HFFc6 (cell line): ENCODE data around the gene LMBR1L. TPM values are rescaled to one million over a fixed set of nuclear protein-coding genes. Genes with fewer than 3 reads are reported as not detected.

Experiments used
- DNase-seq: peaks from one replicate; pipeline ENCODE4 v3.0.0-alpha.2; 2018
- H3K27ac Mint-ChIP-seq: 2 replicates; pipeline ENCODE4 v1.8.0; 2020; ENCODE audit warnings: mild to moderate bottlenecking, mixed read lengths
- H3K27me3 Mint-ChIP-seq: 2 replicates; pipeline ENCODE4 v1.8.0; 2021; ENCODE audit warnings: mild to moderate bottlenecking, moderate library complexity, mixed read lengths; ENCODE audit not compliant: insufficient read depth
- H3K36me3 Mint-ChIP-seq: 2 replicates; pipeline ENCODE4 v1.8.0; 2021; ENCODE audit warnings: low read depth, mixed read lengths
- H3K4me1 Mint-ChIP-seq: 2 replicates; pipeline ENCODE4 v1.8.0; 2020; ENCODE audit warnings: low read depth, mixed read lengths
- H3K4me3 Mint-ChIP-seq: 2 replicates; pipeline ENCODE4 v1.8.0; 2020; ENCODE audit warnings: mild to moderate bottlenecking, moderate library complexity, mixed read lengths
- H3K9me3 Mint-ChIP-seq: 2 replicates; pipeline ENCODE4 v1.8.0; 2020; ENCODE audit warnings: mild to moderate bottlenecking, mixed read lengths
- CTCF ChIP-seq: fragments of 200-600 bp; sonication (generic); IDR thresholded peaks from 2 replicates; pipeline ENCODE4 v1.5.0; 2021; ENCODE audit warnings: antibody characterized with exemption, mild to moderate bottlenecking
- total RNA-seq, 6 experiments: library from RNA; stranded (reverse); fragmentation: NEBNext Ultra II Directional; extraction: Animal tissue kit (Norgen Biotek cat#: 25700); gene quantifications; 2 replicates in 1 of 6; 3 replicates in 5 of 6; pipeline ENCODE4 v1.2.3, GENCODE V29; 2021

Gene LMBR1L
- total RNA-seq, 6 experiments from 2014 or later, result 23.0 to 31.0 (median 26.2) TPM

- Mint-ChIP-seq H3K9me3 (no peaks in the 10 kb centered on the region), H3K27ac (peak overlapping the region; percentile 80), H3K4me1 (peaks cover 33% of the 10 kb centered on the region), H3K27me3 (no peaks in the 10 kb centered on the region), H3K4me3 (no peak overlapping the region), H3K36me3 (peaks cover 52% of the 10 kb centered on the region)
- DNase-seq, result no peak
- TF ChIP-seq CTCF, result no peak
Measured at GRCh38 chr12:49050507-49051372, 59.9 kb downstream of the LMBR1L start.

GRCh38 chr12:49049566-49050224 is 61.0 kb downstream of the LMBR1L start:
- H3K27me3 Mint-ChIP-seq, result no peaks in the 10 kb centered on the region
- H3K9me3 Mint-ChIP-seq, result no peaks in the 10 kb centered on the region
- H3K4me3 Mint-ChIP-seq, result peak overlapping the region; percentile 52; the same call in 1 of the 2 replicates
- peaks cover 50% of the 10 kb centered on the region for H3K36me3 Mint-ChIP-seq
- DNase-seq, result peak; percentile 47
- H3K4me1 Mint-ChIP-seq, result peaks cover 23% of the 10 kb centered on the region
- H3K27ac Mint-ChIP-seq, result peak overlapping the region; percentile 80
- no peak for TF ChIP-seq CTCF

GRCh38 chr12:49048953-49049352 is 61.7 kb downstream of the LMBR1L start:
- TF ChIP-seq CTCF, result no peak
- Mint-ChIP-seq H3K27ac (peak overlapping the region; percentile 42; the same call in 1 of the 2 replicates), H3K36me3 (peaks cover 49% of the 10 kb centered on the region), H3K27me3 (no peaks in the 10 kb centered on the region), H3K4me1 (peaks cover 20% of the 10 kb centered on the region), H3K9me3 (no peaks in the 10 kb centered on the region), H3K4me3 (no peak overlapping the region)
- no peak for DNase-seq

Other genes starting within 250 kb of the LMBR1L start
- gene RND1, start 245.0 kb downstream of the LMBR1L start, total RNA-seq, result under 1 TPM in 4 of 6 experiments, not detected in 2; 0.12 to 0.68 (median 0.18) TPM
- 100 to 1,000 TPM in 2 of 6 experiments, 10 to 100 TPM in 4; 59.2 to 117 (median 70.8) TPM for gene FKBP11, start 185.4 kb downstream of the LMBR1L start, total RNA-seq
- 100 to 1,000 TPM; 186 to 213 (median 203) TPM for gene ARF3, start 153.4 kb downstream of the LMBR1L start, total RNA-seq
- 1 to 10 TPM in 4 of 6 experiments, under 1 TPM in 2; 0.87 to 1.7 (median 1.3) TPM for gene WNT10B, start 139.1 kb downstream of the LMBR1L start, total RNA-seq
- gene WNT1, start 132.5 kb downstream of the LMBR1L start, total RNA-seq, result not detected
- gene DDN, start 111.5 kb downstream of the LMBR1L start, total RNA-seq, result under 1 TPM; 0.17 to 0.40 (median 0.23) TPM
- gene PRKAG1, start 92.1 kb downstream of the LMBR1L start, total RNA-seq, result 10 to 100 TPM; 79.0 to 92.0 (median 83.3) TPM
- 10 to 100 TPM; 43.9 to 66.6 (median 48.4) TPM for gene KMT2D, start 50.1 kb downstream of the LMBR1L start, total RNA-seq
- gene RHEBL1, start 40.9 kb downstream of the LMBR1L start, total RNA-seq, result 1 to 10 TPM in 1 of 6 experiments, under 1 TPM in 5; 0.60 to 1.6 (median 0.86) TPM
- under 1 TPM in 1 of 6 experiments, not detected in 5; 0.07 TPM for gene DHH, start 16.0 kb downstream of the LMBR1L start, total RNA-seq
- 1,000 to 10,000 TPM; 1,208 to 2,585 (median 2,279) TPM for gene TUBA1B, start 20.5 kb upstream of the LMBR1L start, total RNA-seq
- gene TUBA1A, start 78.2 kb upstream of the LMBR1L start, total RNA-seq, result 100 to 1,000 TPM; 227 to 300 (median 257) TPM
- 1,000 to 10,000 TPM in 3 of 6 experiments, 100 to 1,000 TPM in 3; 571 to 1,139 (median 936) TPM for gene TUBA1C, start 154.2 kb upstream of the LMBR1L start, total RNA-seq
- not detected for gene PRPH, start 184.3 kb upstream of the LMBR1L start, total RNA-seq
- gene TROAP, start 212.4 kb upstream of the LMBR1L start, total RNA-seq, result 10 to 100 TPM; 14.1 to 37.4 (median 34.5) TPM
- under 1 TPM in 5 of 6 experiments, not detected in 1; 0.14 to 0.48 (median 0.28) TPM for gene C1QL4, start 226.3 kb upstream of the LMBR1L start, total RNA-seq
- gene DNAJC22, start 236.0 kb upstream of the LMBR1L start, total RNA-seq, result 1 to 10 TPM in 4 of 6 experiments, under 1 TPM in 2; 0.38 to 4.1 (median 2.6) TPM